ENCODE data around the gene CCL19.

The CCL19 gene

GRCh38 chr9:34651321-34651720, 39.8 kb downstream of the CCL19 start:
- no peak overlapping the region for H2AFZ ChIP-seq (ENCODE audit: low read depth, low read length)
- H3K4me1 ChIP-seq (ENCODE audit: insufficient read depth, low read length): peaks cover 43% of the 10 kb centered on the region
- H3K4me3 ChIP-seq (ENCODE audit: low read length): peak overlapping the region; percentile 51
- peaks cover 13% of the 10 kb centered on the region for H3K36me3 ChIP-seq (ENCODE audit: insufficient read depth, low read length)
- H3K27me3 ChIP-seq (ENCODE audit: insufficient read depth, low read length): no peaks in the 10 kb centered on the region
- no peaks in the 10 kb centered on the region for H3K9me3 ChIP-seq (ENCODE audit: low read length)

GRCh38 chr9:34650816-34651215, 40.3 kb downstream of the CCL19 start:
- Histone ChIP-seq H3K27me3 (ENCODE audit: insufficient read depth, low read length) (no peaks in the 10 kb centered on the region), H3K4me1 (ENCODE audit: insufficient read depth, low read length) (peaks cover 47% of the 10 kb centered on the region), H3K9me3 (ENCODE audit: low read length) (no peaks in the 10 kb centered on the region), H3K36me3 (ENCODE audit: insufficient read depth, low read length) (peaks cover 13% of the 10 kb centered on the region), H3K4me3 (ENCODE audit: low read length) (no peak overlapping the region), H2AFZ (ENCODE audit: low read depth, low read length) (no peak overlapping the region)

- H3K9me3 ChIP-seq (ENCODE audit: low read length): no peaks in the 10 kb centered on the region
- H3K27me3 ChIP-seq (ENCODE audit: insufficient read depth, low read length): no peaks in the 10 kb centered on the region
- H3K4me3 ChIP-seq (ENCODE audit: low read length): no peak overlapping the region
- H2AFZ ChIP-seq (ENCODE audit: low read depth, low read length): no peak overlapping the region
- peaks cover 42% of the 10 kb centered on the region for H3K4me1 ChIP-seq (ENCODE audit: insufficient read depth, low read length)
- peaks cover 13% of the 10 kb centered on the region for H3K36me3 ChIP-seq (ENCODE audit: insufficient read depth, low read length)
These were observed 42.4 kb downstream of the CCL19 start for GRCh38 chr9:34648673-34649072.

- peaks cover 13% of the 10 kb centered on the region for H3K36me3 ChIP-seq (ENCODE audit: insufficient read depth, low read length)
- no peaks in the 10 kb centered on the region for H3K27me3 ChIP-seq (ENCODE audit: insufficient read depth, low read length)
- H3K4me3 ChIP-seq (ENCODE audit: low read length): peak overlapping the region; percentile 80
- no peaks in the 10 kb centered on the region for H3K9me3 ChIP-seq (ENCODE audit: low read length)
- H3K4me1 ChIP-seq (ENCODE audit: insufficient read depth, low read length): peaks cover 32% of the 10 kb centered on the region
- H2AFZ ChIP-seq (ENCODE audit: low read depth, low read length): no peak overlapping the region
These were observed 43.4 kb downstream of the CCL19 start for GRCh38 chr9:34647651-34648050.

- no peaks in the 10 kb centered on the region for H3K9me3 ChIP-seq (ENCODE audit: low read length)
- H2AFZ ChIP-seq (ENCODE audit: low read depth, low read length): peak overlapping the region; percentile 71
- peaks cover 26% of the 10 kb centered on the region for H3K4me1 ChIP-seq (ENCODE audit: insufficient read depth, low read length)
- H3K27me3 ChIP-seq (ENCODE audit: insufficient read depth, low read length): no peaks in the 10 kb centered on the region
- peaks cover 13% of the 10 kb centered on the region for H3K36me3 ChIP-seq (ENCODE audit: insufficient read depth, low read length)
- peak overlapping the region; percentile 80 for H3K4me3 ChIP-seq (ENCODE audit: low read length)
These were observed 44.0 kb downstream of the CCL19 start for GRCh38 chr9:34647084-34647403.

GRCh38 chr9:34646211-34647083, 44.6 kb downstream of the CCL19 start, which contains the start of gene GALT:
Gene GALT, plus strand, starts transcription at chr9:34646675. Its CDS starts 30 bp downstream, at chr9:34646705.
- Histone ChIP-seq H2AFZ (ENCODE audit: low read depth, low read length) (peak within 1 kb of the TSS; percentile 71), H3K4me3 (ENCODE audit: low read length) (peak within 1 kb of the TSS; percentile 80), H3K27me3 (ENCODE audit: insufficient read depth, low read length) (no peaks in the 10 kb centered on the region), H3K4me1 (ENCODE audit: insufficient read depth, low read length) (peaks cover 22% of the 10 kb centered on the region), H3K9me3 (ENCODE audit: low read length) (no peaks in the 10 kb centered on the region), H3K36me3 (ENCODE audit: insufficient read depth, low read length) (peaks cover 13% of the 10 kb centered on the region)

GRCh38 chr9:34644766-34645314, 46.2 kb downstream of the CCL19 start:
- Histone ChIP-seq H2AFZ (ENCODE audit: low read depth, low read length) (no peak overlapping the region), H3K9me3 (ENCODE audit: low read length) (no peaks in the 10 kb centered on the region), H3K36me3 (ENCODE audit: insufficient read depth, low read length) (peaks cover 13% of the 10 kb centered on the region), H3K27me3 (ENCODE audit: insufficient read depth, low read length) (no peaks in the 10 kb centered on the region), H3K4me1 (ENCODE audit: insufficient read depth, low read length) (peaks cover 15% of the 10 kb centered on the region), H3K4me3 (ENCODE audit: low read length) (no peak overlapping the region)

- peaks cover 16% of the 10 kb centered on the region for H3K4me1 ChIP-seq (ENCODE audit: insufficient read depth, low read length)
- no peaks in the 10 kb centered on the region for H3K36me3 ChIP-seq (ENCODE audit: insufficient read depth, low read length)
- H3K9me3 ChIP-seq (ENCODE audit: low read length): no peaks in the 10 kb centered on the region
- no peak overlapping the region for H3K4me3 ChIP-seq (ENCODE audit: low read length)
- no peak overlapping the region for H2AFZ ChIP-seq (ENCODE audit: low read depth, low read length)
- H3K27me3 ChIP-seq (ENCODE audit: insufficient read depth, low read length): no peaks in the 10 kb centered on the region
These were observed 48.4 kb downstream of the CCL19 start for GRCh38 chr9:34642679-34643078.

All from neuron (in vitro differentiated cells).